ENCODE measurements around the gene PRB4. TPM values are rescaled to one million over a fixed set of nuclear protein-coding genes. Genes with fewer than 3 reads are reported as not detected.

PRB4 gene
- total and polyA plus RNA-seq, 12 donors = not detected

DNA sequence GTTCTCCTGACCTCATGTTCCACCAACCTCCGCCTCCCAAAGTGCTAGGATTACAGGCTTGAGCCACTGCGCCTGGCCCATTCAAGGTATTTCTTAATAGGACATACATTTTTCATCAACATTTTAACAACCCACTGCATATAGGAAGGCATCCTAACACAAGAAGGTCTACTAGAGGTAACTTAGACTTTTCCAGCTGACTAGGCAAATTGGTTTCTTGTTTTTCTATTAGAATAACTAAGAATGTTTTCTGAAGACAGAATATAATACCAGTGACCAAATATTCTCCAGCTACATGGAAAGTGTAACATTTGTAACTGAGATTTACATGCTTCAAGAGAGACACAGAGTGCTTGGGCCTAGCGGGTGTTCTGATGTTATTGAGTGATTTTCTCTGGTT, 14.2 kb upstream of the PRB4 start:
- Histone ChIP-seq H3K27ac (no peak overlapping the region), H3K4me1 (no peaks in the 10 kb centered on the region), H3K9me3 (peaks cover 0 to 10% (median 0%) of the 10 kb centered on the region in 11 donors), H3K27me3 (no peaks in the 10 kb centered on the region), H3K4me3 (no peak overlapping the region), H3K36me3 (no peaks in the 10 kb centered on the region)
- TF ChIP-seq, protein P1, sequence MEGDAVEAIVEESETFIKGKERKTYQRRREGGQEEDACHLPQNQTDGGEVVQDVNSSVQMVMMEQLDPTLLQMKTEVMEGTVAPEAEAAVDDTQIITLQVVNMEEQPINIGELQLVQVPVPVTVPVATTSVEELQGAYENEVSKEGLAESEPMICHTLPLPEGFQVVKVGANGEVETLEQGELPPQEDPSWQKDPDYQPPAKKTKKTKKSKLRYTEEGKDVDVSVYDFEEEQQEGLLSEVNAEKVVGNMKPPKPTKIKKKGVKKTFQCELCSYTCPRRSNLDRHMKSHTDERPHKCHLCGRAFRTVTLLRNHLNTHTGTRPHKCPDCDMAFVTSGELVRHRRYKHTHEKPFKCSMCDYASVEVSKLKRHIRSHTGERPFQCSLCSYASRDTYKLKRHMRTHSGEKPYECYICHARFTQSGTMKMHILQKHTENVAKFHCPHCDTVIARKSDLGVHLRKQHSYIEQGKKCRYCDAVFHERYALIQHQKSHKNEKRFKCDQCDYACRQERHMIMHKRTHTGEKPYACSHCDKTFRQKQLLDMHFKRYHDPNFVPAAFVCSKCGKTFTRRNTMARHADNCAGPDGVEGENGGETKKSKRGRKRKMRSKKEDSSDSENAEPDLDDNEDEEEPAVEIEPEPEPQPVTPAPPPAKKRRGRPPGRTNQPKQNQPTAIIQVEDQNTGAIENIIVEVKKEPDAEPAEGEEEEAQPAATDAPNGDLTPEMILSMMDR (IDR thresholded peaks at IDR 0.05) = no peak
- intact Hi-C loops (cut with DNase I) = no loop called here
- ATAC-seq = no peak
- 97 to 98% methylated on average over 3 of the region's 3 CpGs for WGBS, 2 donors
- no peak for DNase-seq

DNA sequence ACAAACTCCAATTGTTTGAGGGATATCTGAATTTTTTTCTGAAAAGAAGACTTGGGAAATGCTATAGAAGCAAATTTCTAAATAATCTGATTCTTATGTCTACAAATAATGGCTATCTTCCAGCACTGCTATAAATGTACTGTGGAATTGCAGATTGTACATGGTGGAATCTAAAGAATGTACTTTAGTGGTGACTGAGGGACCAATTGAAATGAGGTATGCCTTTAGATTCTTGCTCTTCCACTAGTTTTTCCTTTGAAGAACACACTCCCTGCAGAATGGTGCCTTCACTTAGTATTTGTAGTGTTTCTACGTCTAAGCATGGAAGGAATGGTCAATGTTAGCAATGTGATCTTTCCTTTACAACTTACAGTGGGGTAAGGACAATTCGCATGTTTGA, 11.7 kb upstream of the PRB4 start:
- Histone ChIP-seq H3K4me1 (no peaks in the 10 kb centered on the region), H3K27ac (no peak overlapping the region), H3K4me3 (no peak overlapping the region), H3K36me3 (no peaks in the 10 kb centered on the region), H3K9me3 (peaks cover 0 to 21% (median 0%) of the 10 kb centered on the region in 11 donors), H3K27me3 (no peaks in the 10 kb centered on the region)
- DNase-seq (no peak), ATAC-seq (no peak)
- TF ChIP-seq, protein P1 (IDR thresholded peaks at IDR 0.05) = no peak
- intact Hi-C loops (cut with DNase I) = no loop called here
- WGBS, 2 donors = 71 to 81% methylated on average over 2 of the region's 2 CpGs

DNA sequence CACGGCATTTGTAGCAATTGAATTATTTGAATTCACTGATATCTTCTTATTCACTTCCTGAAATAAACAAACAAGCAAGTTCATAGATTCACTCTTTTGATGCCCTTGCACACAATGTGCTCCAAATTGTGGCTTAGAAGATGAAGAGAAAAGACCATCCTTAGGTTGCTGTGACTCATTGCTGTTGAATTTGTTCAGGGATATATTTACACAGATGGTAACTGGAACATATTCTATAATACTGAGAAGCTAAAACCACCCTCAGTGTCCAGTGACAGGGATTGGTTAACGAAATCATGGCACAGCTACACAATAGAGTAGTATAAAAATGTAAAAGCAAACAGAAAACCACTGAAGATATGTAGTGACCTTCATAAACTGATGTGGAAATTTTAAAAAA, 3.1 kb downstream of the PRB4 start:
- ATAC-seq = no peak
- Histone ChIP-seq H3K27ac (no peak overlapping the region), H3K36me3 (no peaks in the 10 kb centered on the region), H3K27me3 (no peaks in the 10 kb centered on the region), H3K4me1 (no peaks in the 10 kb centered on the region), H3K4me3 (no peak overlapping the region), H3K9me3 (peaks cover 0 to 8% (median 0%) of the 10 kb centered on the region in 11 donors)
- TF ChIP-seq, protein P1 (IDR thresholded peaks at IDR 0.05) = no peak
- intact Hi-C loops (cut with DNase I) = no loop called here
- WGBS, 2 donors = 72 to 76% methylated on average over 2 of the region's 2 CpGs
- no peak for DNase-seq

DNA sequence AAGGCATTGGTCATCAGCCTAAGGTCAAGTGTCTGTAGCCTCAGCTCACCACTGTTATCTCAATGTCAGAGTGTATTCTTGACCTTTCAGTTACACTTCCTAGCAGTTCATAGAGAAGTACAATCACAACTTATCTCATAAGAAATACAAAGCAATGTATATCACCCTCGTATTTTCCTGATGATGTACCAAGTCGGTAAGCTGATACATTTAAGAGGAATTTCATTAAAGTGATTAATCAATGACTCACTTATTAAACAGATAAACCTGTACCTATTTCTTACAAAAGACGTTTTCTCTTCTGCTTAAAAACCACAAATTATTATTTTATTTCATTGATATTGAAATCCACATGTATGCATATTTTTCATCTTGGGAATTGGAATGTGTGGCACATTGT, 36.8 kb downstream of the PRB4 start:
- no peak overlapping the region for H3K27ac ChIP-seq
- DNase-seq (no peak), ATAC-seq (no peak)
- intact Hi-C loops (cut with DNase I) = no loop called here
- H3K27me3 ChIP-seq = no peaks in the 10 kb centered on the region
- WGBS, 2 donors = 27 to 55% methylated on average over 3 of the region's 3 CpGs
- no peaks in the 10 kb centered on the region for H3K36me3 ChIP-seq
- H3K4me3 ChIP-seq = no peak overlapping the region
- no peaks in the 10 kb centered on the region for H3K9me3 ChIP-seq
- no peaks in the 10 kb centered on the region for H3K4me1 ChIP-seq
- TF ChIP-seq, protein P1 (IDR thresholded peaks at IDR 0.05) = no peak

All from heart right ventricle (tissue), 16 donors.